ENCODE data around the gene GCLC. TPM values are rescaled to one million over a fixed set of nuclear protein-coding genes. Genes with fewer than 3 reads are reported as not detected.

Gene GCLC
- total and polyA plus RNA-seq, 2 donors from 2014 or later = 14.8 to 31.8 TPM

DNA sequence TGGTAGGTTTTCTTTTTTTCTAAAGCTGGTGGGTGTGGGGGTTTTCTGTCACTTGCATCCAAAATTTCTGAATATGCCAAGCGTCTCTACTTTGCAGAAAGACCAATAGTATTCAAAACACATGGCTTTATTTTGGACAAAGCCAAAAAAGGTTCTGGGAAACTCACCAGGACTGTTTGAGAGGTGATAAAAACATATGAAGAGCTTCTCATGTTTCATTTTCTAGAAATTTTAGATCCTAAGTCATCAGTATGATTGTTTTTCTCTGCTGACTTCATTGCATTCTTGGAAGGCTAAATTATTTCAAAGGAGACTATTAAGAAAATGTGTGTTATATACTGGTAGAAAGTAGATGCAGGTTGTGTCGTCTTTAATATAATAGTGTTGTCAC, 51.3 kb downstream of the GCLC start:
- no peak for FAIRE-seq
- DNase-seq = no peak
- H3K27ac ChIP-seq (ENCODE audit: low read depth in 2 of 2, low read length in 2 of 2) = no peak overlapping the region
- H3K4me3 ChIP-seq (ENCODE audit: low read length in 3 of 3) = peak overlapping the region in 1 of 3 donors; percentile 33
- intact Hi-C loops (cut with DNase I) = loop anchor here (5.0 to 10.0 kb wide), 2 partner anchors 151 to 234 kb away; no protein-coding TSS in a partner anchor
- H3K9ac ChIP-seq (ENCODE audit: low read length in 3 of 3) = no peak overlapping the region
- TF ChIP-seq, protein P1, sequence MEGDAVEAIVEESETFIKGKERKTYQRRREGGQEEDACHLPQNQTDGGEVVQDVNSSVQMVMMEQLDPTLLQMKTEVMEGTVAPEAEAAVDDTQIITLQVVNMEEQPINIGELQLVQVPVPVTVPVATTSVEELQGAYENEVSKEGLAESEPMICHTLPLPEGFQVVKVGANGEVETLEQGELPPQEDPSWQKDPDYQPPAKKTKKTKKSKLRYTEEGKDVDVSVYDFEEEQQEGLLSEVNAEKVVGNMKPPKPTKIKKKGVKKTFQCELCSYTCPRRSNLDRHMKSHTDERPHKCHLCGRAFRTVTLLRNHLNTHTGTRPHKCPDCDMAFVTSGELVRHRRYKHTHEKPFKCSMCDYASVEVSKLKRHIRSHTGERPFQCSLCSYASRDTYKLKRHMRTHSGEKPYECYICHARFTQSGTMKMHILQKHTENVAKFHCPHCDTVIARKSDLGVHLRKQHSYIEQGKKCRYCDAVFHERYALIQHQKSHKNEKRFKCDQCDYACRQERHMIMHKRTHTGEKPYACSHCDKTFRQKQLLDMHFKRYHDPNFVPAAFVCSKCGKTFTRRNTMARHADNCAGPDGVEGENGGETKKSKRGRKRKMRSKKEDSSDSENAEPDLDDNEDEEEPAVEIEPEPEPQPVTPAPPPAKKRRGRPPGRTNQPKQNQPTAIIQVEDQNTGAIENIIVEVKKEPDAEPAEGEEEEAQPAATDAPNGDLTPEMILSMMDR (IDR thresholded peaks at IDR 0.05; ENCODE audit: borderline replicate concordance, extremely low read depth, insufficient read depth) = no peak
- H3K27me3 ChIP-seq (ENCODE audit: control insufficient read depth, insufficient read depth, low read length) = no peaks in the 10 kb centered on the region
- no peaks in the 10 kb centered on the region for H3K9me3 ChIP-seq (ENCODE audit: control insufficient read depth in 2 of 3, insufficient read depth in 1 of 3, low read length in 3 of 3)
- no peaks in the 10 kb centered on the region for H3K4me1 ChIP-seq (ENCODE audit: control insufficient read depth in 2 of 3, insufficient read depth in 2 of 3, low read depth in 1 of 3, low read length in 3 of 3)
- peaks cover 0 to 3% (median 0%) of the 10 kb centered on the region in 3 donors for H3K36me3 ChIP-seq (ENCODE audit: control insufficient read depth in 2 of 3, insufficient read depth in 3 of 3, low read length in 3 of 3)

DNA sequence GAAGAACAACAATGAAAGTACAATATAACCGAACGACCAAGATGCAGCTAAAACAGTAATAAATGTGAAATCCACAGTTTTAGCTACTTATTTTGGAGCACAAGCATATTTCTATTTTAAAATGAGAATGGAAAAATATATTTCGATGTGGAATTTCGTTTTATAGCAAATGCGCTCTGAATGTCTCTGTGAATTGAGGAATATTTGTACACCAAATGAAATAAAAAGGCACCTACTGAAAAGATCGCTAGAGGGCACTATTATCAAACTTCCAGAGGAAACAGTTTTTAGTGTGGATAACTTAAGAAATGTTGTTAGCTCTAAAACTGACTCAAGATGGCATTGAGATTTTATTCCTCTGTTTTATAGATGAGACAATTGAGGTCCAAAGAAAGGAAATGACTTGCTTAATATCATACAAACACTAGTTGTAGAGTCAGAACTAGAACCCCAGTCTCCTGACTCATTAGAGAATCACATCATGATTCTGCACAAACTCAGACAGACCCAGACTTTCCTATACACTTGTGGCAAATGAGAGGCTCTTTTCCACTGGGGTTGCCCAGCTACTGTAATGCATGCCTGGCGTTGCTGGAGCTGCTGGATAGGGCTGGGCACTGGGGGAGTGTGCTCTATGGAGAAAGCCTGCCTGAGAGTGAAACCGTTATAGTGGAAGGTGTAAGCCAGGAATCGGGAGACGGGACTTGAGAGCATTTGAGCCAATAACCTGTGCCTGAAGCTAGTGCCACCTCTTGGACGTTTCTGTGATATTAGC, 51.9 kb downstream of the GCLC start:
- peak; percentile 91 for FAIRE-seq
- no peaks in the 10 kb centered on the region for H3K9me3 ChIP-seq (ENCODE audit: control insufficient read depth in 2 of 3, insufficient read depth in 1 of 3, low read length in 3 of 3)
- intact Hi-C loops (cut with DNase I) = loop anchor here (5.0 to 10.0 kb wide), 2 partner anchors 152 to 234 kb away; no protein-coding TSS in a partner anchor
- no peaks in the 10 kb centered on the region for H3K4me1 ChIP-seq (ENCODE audit: control insufficient read depth in 2 of 3, insufficient read depth in 2 of 3, low read depth in 1 of 3, low read length in 3 of 3)
- no peaks in the 10 kb centered on the region for H3K36me3 ChIP-seq (ENCODE audit: control insufficient read depth in 2 of 3, insufficient read depth in 3 of 3, low read length in 3 of 3)
- H3K27ac ChIP-seq (ENCODE audit: low read depth in 2 of 2, low read length in 2 of 2) = no peak overlapping the region
- no peaks in the 10 kb centered on the region for H3K27me3 ChIP-seq (ENCODE audit: control insufficient read depth, insufficient read depth, low read length)
- peak in 2 of 5 donors; percentile 77 to 83 for DNase-seq
- TF ChIP-seq, protein P1 (IDR thresholded peaks at IDR 0.05; ENCODE audit: borderline replicate concordance, extremely low read depth, insufficient read depth) = peak; percentile 57
- H3K9ac ChIP-seq (ENCODE audit: low read length in 3 of 3) = no peak overlapping the region
- peak overlapping the region in 1 of 3 donors; percentile 33 for H3K4me3 ChIP-seq (ENCODE audit: low read length in 3 of 3)

DNA sequence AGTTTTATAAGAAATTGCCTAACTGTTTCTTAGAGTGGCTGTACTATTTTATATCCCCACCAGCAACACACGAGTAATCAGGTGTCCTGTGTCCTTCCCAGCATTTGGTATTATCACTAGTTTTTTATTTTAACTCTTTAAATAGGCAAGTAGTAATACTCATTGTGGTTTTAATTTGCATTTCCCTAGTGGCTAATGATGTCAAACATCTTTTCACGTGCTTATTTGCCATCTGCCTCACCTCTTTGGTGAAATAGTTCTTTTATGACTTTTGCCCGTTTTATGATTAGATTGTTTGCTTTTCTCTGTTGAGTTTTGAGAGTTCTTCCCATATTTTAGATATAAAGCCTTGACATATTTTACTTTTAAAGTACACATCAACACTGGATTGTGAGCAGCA, 57.8 kb downstream of the GCLC start:
- TF ChIP-seq, protein P1 (IDR thresholded peaks at IDR 0.05; ENCODE audit: borderline replicate concordance, extremely low read depth, insufficient read depth) = no peak
- no peak overlapping the region for H3K27ac ChIP-seq (ENCODE audit: low read depth in 2 of 2, low read length in 2 of 2)
- FAIRE-seq (no peak), DNase-seq (no peak)
- no peak overlapping the region for H3K9ac ChIP-seq (ENCODE audit: low read length in 3 of 3)
- intact Hi-C loops (cut with DNase I) = no loop called here
- H3K4me3 ChIP-seq (ENCODE audit: low read length in 3 of 3) = no peak overlapping the region
- H3K27me3 ChIP-seq (ENCODE audit: control insufficient read depth, insufficient read depth, low read length) = no peaks in the 10 kb centered on the region
- H3K9me3 ChIP-seq (ENCODE audit: control insufficient read depth in 2 of 3, insufficient read depth in 1 of 3, low read length in 3 of 3) = no peaks in the 10 kb centered on the region
- no peaks in the 10 kb centered on the region for H3K4me1 ChIP-seq (ENCODE audit: control insufficient read depth in 2 of 3, insufficient read depth in 2 of 3, low read depth in 1 of 3, low read length in 3 of 3)
- no peaks in the 10 kb centered on the region for H3K36me3 ChIP-seq (ENCODE audit: control insufficient read depth in 2 of 3, insufficient read depth in 3 of 3, low read length in 3 of 3)
